ENCODE measurements around the gene PNPLA6.

GRCh38 chr19:7513809-7514642, 21.5 kb upstream of the PNPLA6 start:
- TF ChIP-seq POLR2AphosphoS5 (IDR thresholded peaks at IDR 0.05; ENCODE audit: low read depth, low read length) (no peak), TAF1 (IDR thresholded peaks at IDR 0.05; ENCODE audit: borderline replicate concordance, insufficient read depth, low read length) (no peak)

Data from PFSK-1 (cell line).